Measurements from ENCODE around the gene ETS2.

DNA sequence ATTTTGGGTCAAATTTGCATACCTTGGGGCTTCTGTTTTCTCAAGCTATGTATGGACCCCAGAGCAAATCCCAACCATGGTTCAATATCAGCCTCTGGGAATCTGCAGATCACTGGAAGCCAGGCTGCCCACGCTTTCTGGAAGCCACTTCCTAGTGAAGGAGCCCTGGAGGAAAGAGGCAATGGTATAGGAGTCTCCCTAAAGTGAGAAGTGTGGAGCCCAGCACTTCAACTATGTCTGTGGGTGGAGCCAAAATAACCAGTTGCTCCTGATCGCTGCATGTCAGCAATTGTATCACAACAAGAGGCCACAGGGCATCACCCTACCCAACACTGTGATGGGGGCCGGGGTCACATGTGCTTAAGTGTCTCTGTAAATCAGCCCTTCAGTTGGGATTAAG, 26.9 kb downstream of the ETS2 start:
- TF ChIP-seq, protein P1, sequence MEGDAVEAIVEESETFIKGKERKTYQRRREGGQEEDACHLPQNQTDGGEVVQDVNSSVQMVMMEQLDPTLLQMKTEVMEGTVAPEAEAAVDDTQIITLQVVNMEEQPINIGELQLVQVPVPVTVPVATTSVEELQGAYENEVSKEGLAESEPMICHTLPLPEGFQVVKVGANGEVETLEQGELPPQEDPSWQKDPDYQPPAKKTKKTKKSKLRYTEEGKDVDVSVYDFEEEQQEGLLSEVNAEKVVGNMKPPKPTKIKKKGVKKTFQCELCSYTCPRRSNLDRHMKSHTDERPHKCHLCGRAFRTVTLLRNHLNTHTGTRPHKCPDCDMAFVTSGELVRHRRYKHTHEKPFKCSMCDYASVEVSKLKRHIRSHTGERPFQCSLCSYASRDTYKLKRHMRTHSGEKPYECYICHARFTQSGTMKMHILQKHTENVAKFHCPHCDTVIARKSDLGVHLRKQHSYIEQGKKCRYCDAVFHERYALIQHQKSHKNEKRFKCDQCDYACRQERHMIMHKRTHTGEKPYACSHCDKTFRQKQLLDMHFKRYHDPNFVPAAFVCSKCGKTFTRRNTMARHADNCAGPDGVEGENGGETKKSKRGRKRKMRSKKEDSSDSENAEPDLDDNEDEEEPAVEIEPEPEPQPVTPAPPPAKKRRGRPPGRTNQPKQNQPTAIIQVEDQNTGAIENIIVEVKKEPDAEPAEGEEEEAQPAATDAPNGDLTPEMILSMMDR (IDR thresholded peaks at IDR 0.05; ENCODE audit: low read depth, low read length) = no peak
- no peak for TF ChIP-seq EZH2phosphoT487 (IDR thresholded peaks at IDR 0.05; ENCODE audit: low read depth)
